AG08396 (cell line): ENCODE measurements around the gene MTMR6.

Experiments
- DNase-seq: peaks from one replicate; pipeline ENCODE4 v3.0.0; 2012; ENCODE audit warnings: low spot score, mixed read lengths

Gene MTMR6

DNA sequence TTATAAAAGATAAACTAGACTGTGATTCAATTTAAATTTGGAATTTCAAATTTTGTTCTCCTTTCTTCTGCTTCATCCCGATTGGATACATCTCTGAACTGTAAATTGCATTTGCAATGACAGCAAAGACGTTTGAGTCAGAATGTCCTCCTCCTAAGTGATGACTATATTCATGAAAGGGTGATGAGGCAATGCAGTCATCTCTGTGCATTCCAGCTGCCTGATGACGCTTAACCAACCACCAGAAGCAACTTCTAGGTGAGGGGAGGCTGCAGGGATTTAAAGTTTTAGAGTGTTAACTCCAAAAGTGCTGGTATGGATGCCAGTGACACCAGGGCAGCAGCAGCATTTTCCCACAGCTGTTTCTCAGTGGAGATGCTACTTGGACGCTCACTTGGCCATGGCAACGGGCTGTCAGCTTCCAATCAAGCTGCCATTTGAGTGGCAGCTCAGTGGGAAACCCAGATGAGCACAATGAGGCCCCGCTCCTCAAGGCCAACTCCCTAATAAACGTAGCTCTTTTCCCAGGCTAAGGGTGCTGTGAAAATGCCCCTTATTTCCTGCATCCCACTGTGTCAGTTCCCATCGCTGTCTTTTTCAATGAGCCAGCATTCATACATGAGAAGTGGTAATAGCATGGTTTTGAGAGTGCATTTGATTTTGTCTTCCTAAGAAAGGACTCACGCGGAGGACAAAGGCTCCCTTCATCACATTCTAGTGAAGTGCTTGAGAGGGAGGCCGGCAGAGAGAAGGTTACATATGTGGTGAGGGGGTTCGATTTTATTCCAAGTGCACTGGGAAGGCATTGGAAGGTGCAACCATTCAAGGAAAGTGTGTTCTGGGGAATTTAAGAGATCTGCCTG is 70.0 kb downstream of the MTMR6 start:
- peak; percentile 30 for DNase-seq

DNA sequence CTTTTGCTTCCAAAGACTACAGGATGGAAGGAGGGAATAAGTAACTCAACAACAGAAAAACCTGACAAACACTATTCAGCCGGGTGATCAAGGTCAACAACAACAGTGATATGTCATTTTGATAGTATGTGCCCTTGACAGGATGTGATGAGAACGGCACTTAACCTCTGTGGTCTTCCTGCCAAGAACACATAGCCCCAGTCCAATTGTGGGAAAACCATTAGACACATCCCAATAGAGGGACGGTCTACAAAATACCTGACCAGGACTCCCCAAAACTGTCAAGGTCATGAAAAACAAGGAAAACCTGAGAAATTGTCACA is 72.1 kb downstream of the MTMR6 start:
- no peak for DNase-seq

- DNase-seq: no peak
Observed at GRCh38 chr13:25214491-25215252, 72.6 kb downstream of the MTMR6 start.

GRCh38 chr13:25213715-25214114 is 73.6 kb downstream of the MTMR6 start:
- peak; percentile 28 for DNase-seq

DNA sequence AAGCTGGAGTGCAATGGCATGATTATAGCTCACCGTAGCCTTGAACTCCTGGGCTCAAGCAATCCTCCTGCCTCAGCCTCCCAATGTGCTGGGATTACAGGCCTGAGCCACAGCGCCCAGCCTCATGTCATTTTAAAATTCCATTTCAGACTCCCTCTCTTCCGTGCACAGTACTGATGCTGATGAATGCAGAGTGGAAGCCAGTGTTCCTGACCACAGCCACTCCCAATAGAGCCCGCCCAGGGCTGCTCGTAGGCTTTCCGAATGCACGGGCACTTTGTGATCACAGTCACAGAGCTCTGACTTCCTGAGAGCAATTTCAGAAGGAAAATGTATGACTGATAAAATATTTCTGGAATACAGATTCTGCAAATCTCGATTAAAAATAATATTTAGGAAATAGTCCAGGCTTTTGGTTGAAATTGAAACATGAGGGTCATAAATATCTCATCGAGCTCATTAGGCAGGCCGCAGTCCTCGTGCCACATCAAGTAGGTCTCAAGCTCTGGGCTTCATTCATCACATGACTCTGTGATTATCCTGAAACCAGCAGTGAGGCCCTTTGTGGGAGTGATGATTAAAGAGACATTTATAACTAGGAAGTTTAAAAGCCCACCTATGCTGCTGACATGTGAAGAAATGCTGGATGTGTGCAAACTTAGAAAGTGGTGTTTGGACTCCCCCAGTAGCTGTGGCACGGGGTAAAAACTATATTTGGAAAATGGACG is 76.3 kb downstream of the MTMR6 start:
- no peak for DNase-seq

- no peak for DNase-seq
Observed at GRCh38 chr13:25207291-25207810, 79.9 kb downstream of the MTMR6 start.

DNA sequence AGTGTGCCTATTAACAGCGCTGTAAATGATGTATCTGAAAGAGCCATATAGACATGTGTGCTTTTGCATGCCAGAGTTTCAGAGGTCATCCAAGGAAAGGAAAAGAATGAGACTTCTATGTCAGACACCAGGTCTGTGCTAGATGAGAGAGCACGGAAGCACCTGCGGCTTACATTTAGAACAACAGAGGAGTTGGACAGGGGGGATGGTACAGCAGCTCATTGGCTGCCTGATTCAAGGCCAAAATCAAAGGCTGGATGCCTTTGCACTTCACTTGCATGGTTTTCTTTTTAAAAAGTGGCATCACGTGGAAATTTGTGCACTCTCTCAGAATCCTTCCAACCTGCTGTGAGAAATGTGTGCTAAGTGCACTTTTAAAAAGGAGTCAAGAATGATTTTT is 82.4 kb downstream of the MTMR6 start:
- DNase-seq: no peak

DNA sequence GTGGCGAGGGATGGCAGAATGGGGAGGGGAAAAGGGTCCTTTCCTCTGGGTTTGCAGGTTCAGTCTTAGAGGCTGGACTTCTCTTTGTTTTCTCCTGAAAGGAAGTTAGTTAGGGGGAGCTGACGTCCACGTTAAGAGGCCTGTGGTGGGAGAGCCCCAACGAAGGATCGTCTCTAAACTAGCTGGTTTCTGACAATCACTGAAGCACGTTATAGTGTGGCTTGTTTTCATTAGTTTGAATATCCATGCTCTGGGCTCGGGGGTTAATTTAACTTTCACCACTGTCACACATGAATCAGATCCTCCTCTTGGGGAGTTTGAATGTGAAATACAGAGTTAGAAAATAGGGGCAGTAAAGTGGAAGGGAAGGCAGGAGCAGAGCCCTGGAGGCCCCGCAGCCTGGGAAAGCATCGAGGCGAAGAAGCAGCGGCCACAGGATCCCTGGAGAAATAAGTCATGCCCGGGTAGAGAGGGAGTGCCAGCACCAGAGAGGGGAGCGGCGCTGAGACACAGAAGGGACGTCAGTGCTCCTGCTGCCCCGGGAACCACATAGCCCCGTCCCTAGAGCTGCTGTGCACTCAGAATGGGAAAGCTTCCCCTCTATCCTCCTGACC is 84.1 kb downstream of the MTMR6 start:
- no peak for DNase-seq

- DNase-seq: no peak
Observed at GRCh38 chr13:25200783-25201182, 86.5 kb downstream of the MTMR6 start.

GRCh38 chr13:25198647-25199046 is 88.6 kb downstream of the MTMR6 start:
- no peak for DNase-seq

GRCh38 chr13:25196971-25197370 is 90.3 kb downstream of the MTMR6 start:
- DNase-seq: no peak
